ENCODE results near the gene GDF9.

Gene GDF9

DNA sequence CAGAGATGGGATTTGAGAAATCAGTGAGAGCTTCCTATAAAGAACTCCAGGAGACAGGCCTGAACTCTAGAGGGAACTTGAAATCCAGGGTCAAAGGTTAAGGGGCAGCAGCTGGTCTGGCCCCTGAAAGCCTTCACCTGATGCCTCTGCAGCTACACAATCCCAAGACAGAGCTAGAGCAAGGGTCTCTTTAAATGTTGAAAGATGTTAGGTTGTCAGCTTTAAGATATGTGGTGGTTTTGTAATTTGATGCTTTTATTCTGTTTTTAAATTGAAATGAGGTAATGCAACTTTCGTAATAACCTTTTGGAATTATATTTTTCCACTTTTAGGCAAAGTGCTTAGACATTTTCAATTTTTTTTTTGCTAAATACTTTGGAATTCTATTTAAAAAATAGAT, 50.8 kb downstream of the GDF9 start:
- DNase-seq: no peak

DNA sequence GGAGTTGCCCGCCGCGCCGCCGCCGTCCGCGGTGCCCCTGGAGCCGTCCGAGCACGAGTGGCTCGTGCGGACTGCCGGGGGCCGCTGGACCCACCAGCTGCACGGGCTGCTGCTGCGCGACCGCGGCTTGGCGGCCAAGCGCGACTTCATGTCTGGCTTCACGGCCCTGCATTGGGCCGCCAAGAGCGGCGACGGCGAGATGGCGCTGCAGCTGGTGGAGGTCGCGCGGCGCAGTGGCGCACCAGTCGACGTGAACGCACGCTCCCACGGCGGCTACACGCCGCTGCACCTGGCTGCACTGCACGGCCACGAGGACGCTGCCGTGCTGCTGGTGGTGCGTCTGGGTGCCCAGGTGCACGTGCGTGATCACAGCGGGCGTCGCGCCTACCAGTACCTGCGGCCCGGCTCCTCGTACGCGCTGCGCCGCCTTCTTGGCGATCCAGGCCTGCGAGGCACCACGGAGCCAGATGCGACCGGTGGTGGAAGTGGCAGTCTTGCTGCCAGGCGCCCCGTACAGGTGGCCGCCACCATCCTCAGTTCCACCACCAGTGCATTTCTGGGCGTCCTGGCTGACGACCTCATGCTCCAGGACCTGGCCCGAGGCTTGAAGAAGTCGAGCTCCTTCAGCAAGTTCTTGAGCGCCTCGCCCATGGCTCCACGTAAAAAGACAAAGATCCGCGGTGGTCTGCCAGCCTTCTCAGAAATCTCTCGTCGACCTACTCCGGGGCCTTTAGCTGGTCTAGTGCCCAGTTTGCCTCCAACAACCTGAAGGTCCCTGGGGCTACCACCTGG, 51.6 kb downstream of the GDF9 start:
- DNase-seq: no peak

DNA sequence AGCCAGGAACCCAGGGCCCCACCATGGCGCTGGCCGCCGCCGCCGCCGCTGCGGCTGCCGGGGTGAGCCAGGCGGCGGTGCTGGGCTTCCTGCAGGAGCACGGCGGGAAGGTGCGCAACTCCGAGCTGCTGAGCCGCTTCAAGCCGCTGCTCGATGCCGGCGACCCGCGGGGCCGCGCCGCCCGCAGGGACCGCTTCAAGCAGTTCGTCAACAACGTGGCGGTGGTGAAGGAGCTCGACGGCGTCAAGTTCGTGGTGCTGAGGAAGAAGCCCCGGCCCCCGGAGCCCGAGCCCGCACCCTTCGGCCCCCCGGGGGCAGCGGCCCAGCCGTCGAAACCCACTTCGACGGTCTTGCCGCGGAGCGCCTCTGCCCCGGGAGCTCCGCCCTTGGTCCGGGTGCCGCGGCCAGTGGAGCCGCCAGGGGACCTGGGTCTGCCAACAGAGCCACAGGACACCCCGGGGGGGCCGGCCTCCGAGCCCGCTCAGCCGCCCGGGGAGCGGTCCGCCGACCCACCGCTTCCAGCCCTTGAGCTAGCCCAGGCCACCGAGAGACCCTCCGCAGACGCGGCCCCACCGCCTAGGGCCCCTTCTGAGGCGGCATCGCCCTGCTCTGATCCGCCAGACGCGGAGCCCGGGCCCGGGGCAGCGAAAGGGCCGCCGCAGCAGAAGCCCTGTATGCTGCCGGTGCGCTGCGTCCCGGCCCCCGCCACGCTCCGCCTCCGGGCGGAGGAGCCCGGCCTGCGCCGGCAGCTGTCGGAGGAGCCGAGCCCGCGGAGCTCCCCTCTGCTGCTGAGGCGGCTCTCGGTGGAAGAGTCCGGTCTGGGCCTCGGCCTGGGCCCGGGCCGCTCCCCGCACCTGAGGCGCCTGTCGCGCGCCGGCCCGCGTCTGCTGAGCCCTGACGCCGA, 52.4 kb downstream of the GDF9 start:
- DNase-seq: no peak

DNA sequence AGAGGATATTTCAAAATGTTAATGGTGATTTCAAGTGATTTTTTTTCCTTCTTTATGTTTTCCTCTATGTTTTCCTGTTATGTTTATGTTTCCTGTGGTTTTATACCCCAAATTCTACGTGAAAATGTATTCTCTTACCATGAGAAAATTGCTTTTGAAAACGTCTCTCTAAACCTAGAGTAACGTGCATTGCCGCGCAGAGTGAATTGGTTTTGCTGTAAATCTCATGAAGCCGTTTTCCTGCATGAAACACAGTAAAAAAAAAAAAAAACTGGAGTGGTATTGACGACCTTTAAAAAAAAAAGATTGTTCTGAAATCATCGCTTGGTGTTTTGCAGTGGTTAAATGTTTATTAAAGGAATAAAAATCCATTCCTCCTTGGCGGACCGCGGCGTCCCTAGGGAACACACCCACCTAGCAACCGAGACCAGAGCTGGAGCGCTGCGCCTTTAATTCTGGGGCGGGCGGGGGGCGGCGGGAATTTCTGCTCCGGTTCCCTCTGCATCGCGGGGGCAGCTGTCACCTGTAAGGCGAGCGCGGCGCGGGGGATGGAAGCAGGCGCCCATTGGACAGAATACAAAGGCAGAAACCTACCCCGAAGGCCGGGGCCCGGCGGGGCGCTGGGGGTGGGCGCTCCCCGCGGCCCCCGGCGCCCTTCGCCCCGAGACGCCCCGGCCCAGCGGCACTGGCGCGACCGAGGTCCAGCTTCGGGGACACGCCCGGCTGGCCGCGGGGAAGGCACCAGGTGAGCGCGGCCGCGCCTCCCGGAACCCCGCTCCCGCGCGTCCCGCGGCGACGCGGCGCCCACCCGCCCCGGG, 53.3 kb downstream of the GDF9 start, which contains the start of gene SOWAHA:
TSS of gene SOWAHA (plus strand) at position 522 of the 818 bp plus-strand sequence. CDS start 320 bp downstream, outside the sequence.
- peak; percentile 43 for DNase-seq

DNA sequence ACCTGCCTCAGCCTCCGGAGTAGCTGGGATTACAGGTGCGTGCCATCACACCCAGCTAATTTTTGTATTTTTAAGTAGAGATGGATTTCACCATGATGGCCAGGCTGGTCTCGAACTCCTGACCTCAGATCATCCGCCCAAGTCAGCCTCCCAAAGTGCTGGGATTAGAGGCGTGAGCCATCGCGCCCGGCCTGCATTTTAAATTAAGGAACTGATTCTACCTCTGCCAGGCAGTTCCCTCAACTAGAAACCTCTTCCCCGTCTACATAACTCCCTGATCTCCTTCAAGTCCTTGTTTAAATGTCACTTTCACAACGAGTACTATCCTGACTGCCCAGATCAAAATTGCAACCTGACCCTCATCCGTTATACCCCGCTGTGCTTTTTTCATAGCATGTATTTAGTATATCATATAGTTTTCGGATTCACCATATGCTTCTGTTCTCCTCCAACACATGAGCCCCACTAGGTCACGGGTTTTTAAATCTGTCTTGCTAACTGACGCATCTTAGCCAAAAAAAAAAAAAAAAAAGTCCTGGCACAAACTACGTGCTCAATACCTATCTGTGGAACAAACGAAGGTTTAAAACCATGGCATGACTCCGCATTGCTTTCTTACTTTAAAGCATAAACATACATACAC, 54.0 kb downstream of the GDF9 start:
- no peak for DNase-seq

Data from NCI-H1092 (cell line).